Activated T-cell treated with anti-CD3 and anti-CD28 coated beads, Interleukin-2, amount 50 U/mL, for 24 hours (primary cell): ENCODE results near the gene MAD1L1.

ENCODE experiments used
- DNase-seq: peaks from one replicate; pipeline ENCODE4 v3.0.0-alpha.2; 2020
- H3K27ac Mint-ChIP-seq: 2 replicates; pipeline ENCODE4 v1.8.0; 2020; ENCODE audit warnings: mild to moderate bottlenecking, mixed read lengths
- H3K27me3 Mint-ChIP-seq: 2 replicates; pipeline ENCODE4 v1.8.0; 2020; ENCODE audit warnings: mixed read lengths
- H3K36me3 Mint-ChIP-seq: 2 replicates; pipeline ENCODE4 v1.8.0; 2020; ENCODE audit warnings: low read depth, mixed read lengths
- H3K4me1 Mint-ChIP-seq: 2 replicates; pipeline ENCODE4 v1.8.0; 2020; ENCODE audit warnings: low read depth, mixed read lengths
- H3K4me3 Mint-ChIP-seq: 2 replicates; pipeline ENCODE4 v1.8.0; 2020; ENCODE audit warnings: mild to moderate bottlenecking, moderate library complexity, mixed read lengths
- H3K9me3 Mint-ChIP-seq: 2 replicates; pipeline ENCODE4 v1.8.0; 2020; ENCODE audit warnings: mixed read lengths

MAD1L1 gene

DNA sequence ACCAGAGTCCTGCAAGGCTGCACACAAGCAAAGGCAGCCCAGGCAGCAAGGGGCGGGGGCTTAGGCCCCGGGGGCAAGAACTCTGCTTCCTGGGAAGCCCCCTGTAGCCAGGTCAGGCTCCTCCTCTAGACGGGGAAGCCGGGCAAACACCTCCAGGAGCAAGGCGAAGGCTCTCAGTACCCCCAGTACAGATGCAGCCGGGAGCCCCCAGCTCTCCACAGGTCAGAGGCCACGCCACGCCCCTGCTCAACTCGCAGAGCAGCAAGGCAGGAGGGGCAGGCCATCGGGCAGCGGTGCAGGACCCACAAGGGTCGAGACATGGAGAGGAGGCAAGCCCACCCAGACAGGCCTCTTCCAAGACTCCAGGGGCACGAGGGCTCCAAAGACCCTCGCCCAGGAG is 108.8 kb downstream of the MAD1L1 start:
- DNase-seq: no peak
- Mint-ChIP-seq H3K27me3 (no peaks in the 10 kb centered on the region), H3K36me3 (peaks cover 17% of the 10 kb centered on the region), H3K9me3 (no peaks in the 10 kb centered on the region), H3K27ac (no peak overlapping the region), H3K4me1 (peaks cover 14% of the 10 kb centered on the region), H3K4me3 (no peak overlapping the region)

DNA sequence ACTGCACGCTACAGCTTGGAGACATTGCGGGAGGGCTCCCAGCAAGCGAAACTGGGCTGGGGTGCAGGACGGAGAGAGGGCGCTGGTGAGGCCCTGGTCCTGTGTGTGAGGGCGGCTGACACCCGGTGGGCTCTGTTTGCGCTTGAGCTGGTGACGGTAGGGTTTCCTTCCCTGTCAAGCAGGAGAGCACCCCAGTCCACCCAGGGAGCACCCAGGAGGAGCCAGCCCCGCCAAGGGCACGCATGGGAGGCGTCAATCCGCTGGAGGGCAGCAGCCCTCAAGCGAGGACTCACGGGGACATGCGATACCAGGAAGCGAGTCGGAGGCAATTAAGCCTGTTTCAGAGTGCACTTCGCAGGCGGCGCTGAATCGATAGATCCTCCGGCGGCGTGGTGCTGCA is 109.4 kb downstream of the MAD1L1 start:
- Mint-ChIP-seq H3K4me3 (no peak overlapping the region), H3K36me3 (peaks cover 17% of the 10 kb centered on the region), H3K27ac (no peak overlapping the region), H3K27me3 (no peaks in the 10 kb centered on the region), H3K9me3 (no peaks in the 10 kb centered on the region), H3K4me1 (peaks cover 14% of the 10 kb centered on the region)
- no peak for DNase-seq

DNA sequence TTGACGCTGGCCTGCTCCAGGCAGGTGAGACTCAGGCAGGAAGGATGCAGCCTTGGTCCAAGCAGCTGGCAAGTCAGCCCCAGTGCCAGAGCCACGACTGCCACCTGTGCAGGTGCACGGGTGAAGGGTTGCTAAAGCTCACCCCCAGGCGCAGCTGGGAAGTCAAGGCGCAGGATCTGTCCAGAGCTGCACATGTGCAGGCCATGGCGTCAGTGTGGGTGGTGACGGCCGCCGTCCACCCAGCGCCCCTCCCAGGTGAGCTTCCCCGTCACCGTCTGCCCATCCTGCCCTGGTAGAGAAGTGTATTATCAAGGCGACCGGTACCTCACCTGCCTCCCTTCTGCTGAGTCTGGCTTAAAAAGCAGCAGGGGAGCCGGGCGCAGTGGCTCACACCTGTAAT is 110.1 kb downstream of the MAD1L1 start:
- Mint-ChIP-seq H3K9me3 (no peaks in the 10 kb centered on the region), H3K36me3 (peaks cover 15% of the 10 kb centered on the region), H3K27me3 (no peaks in the 10 kb centered on the region), H3K4me3 (no peak overlapping the region), H3K27ac (no peak overlapping the region), H3K4me1 (peaks cover 16% of the 10 kb centered on the region)
- no peak for DNase-seq

DNA sequence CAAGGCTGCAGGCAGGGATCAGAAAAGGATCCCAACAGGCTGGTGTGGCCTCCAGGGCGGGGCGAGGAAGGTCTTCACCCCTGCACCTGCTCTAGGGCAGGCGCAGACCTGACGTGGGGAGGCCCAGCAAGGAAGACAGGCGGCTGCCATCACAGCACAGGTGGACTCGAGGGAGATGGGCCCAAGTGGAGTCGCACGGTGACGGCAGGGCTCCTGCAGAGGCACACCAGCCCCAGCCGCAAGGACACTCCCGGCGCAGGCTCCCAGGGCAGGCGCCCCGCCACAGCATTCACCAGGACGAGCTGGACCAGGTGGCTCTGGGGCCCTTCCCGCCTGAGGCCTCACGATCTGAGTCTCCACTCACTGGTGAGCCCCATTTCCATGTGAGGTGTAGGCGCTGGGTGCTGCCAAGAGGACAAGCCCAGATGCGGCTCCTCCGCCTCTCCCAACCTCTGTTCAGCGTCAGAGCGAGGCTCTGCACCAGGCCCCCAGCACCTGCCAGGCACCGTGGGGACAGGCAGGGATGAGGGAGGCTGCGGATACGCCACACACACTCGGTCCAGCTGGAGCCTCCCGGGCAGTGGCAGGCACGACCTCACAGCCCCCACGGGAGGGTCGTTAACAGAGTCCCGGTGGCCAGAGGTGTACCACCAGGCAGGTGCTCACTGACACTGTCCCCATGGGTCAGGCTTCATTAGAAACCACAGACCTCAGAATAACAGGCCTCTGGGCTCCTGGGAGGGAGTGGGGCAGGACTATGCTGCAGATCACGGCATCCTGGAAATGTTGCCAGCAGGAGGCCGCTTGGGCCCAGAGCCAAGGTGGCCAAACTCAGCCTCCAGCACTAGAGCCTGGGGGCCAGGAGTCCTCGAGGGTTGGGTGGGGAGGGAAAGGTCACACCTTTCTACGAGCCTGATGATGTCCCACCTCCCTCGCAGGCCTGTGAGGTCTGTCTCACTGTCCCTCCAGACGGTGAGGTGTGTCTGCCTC is 111.6 kb downstream of the MAD1L1 start:
- H3K4me3 Mint-ChIP-seq: no peak overlapping the region
- peaks cover 15% of the 10 kb centered on the region for H3K36me3 Mint-ChIP-seq
- no peak overlapping the region for H3K27ac Mint-ChIP-seq
- DNase-seq: no peak
- H3K9me3 Mint-ChIP-seq: no peaks in the 10 kb centered on the region
- H3K4me1 Mint-ChIP-seq: peaks cover 21% of the 10 kb centered on the region
- H3K27me3 Mint-ChIP-seq: no peaks in the 10 kb centered on the region

DNA sequence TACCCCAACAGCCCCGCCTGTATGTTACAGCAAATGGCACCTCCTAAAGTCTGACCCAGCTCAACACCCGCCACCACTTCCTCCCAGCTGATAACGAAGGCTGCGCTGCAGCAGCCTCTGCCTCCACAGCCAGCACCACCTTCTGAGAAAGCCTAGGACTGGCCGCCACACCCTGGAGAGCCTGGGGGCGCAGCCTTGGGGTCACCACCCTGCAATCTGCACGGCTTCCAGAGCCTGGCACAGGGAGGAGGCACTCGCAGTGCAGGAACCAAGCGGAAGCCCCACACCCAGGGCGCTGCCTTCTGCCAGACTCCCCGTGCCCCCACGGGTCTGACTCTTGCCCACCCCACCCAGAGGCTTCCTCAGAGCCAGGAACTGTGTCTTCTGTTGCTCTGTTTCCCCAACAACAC is 112.5 kb downstream of the MAD1L1 start:
- peak; percentile 57 for DNase-seq
- Mint-ChIP-seq H3K27ac (peak overlapping the region; percentile 44), H3K4me3 (no peak overlapping the region), H3K27me3 (no peaks in the 10 kb centered on the region), H3K4me1 (peaks cover 24% of the 10 kb centered on the region), H3K9me3 (no peaks in the 10 kb centered on the region), H3K36me3 (peaks cover 7% of the 10 kb centered on the region)

- no peak for DNase-seq
- Mint-ChIP-seq H3K27ac (no peak overlapping the region), H3K9me3 (no peaks in the 10 kb centered on the region), H3K4me3 (no peak overlapping the region), H3K36me3 (peaks cover 20% of the 10 kb centered on the region), H3K4me1 (peaks cover 24% of the 10 kb centered on the region), H3K27me3 (no peaks in the 10 kb centered on the region)
Measured at GRCh38 chr7:2118630-2119190, 114.0 kb downstream of the MAD1L1 start.

DNA sequence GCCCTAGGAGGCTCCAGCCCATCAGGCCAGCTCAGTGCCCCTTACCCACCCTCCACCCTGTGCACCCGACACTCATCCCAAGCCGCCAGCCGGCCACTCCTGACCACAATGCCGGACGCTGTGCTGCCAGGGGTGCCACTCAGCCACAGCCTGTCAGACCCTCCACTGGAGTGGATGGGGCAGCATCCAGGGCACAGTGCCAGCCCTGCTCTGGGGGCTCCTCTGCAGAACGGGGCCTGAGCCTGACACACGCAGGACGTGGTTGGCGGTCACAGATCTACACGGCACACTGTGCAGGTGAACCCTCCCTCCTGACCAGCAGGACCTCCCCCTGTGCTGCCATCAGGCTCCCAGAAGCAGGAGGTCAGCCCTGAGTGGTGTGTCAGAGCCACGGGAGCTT is 114.7 kb downstream of the MAD1L1 start:
- no peak overlapping the region for H3K4me3 Mint-ChIP-seq
- no peaks in the 10 kb centered on the region for H3K27me3 Mint-ChIP-seq
- H3K4me1 Mint-ChIP-seq: peaks cover 28% of the 10 kb centered on the region
- no peaks in the 10 kb centered on the region for H3K9me3 Mint-ChIP-seq
- no peak for DNase-seq
- H3K36me3 Mint-ChIP-seq: peaks cover 21% of the 10 kb centered on the region
- H3K27ac Mint-ChIP-seq: no peak overlapping the region

DNA sequence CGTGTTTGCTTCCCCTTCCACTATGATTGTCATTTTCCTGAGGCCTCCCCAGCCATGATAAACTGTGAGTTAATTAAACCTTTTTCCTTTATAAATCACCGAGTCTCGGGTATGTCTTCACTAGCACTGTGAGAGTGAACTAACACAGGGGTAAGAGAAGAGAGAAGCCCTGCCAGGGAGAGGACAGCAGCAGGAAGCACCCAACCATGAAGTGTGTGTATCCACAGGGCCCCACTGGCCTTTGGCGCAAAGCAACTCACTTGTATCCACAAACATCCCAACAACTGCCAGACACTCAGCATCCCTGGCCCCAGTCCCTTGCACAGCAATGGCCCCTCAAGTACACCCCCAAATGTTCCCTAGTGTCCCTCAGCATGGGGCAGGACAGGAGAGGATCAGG is 115.1 kb downstream of the MAD1L1 start:
- Mint-ChIP-seq H3K27ac (no peak overlapping the region), H3K27me3 (no peaks in the 10 kb centered on the region), H3K36me3 (peaks cover 20% of the 10 kb centered on the region), H3K9me3 (no peaks in the 10 kb centered on the region), H3K4me3 (no peak overlapping the region), H3K4me1 (peaks cover 32% of the 10 kb centered on the region)
- no peak for DNase-seq

- H3K36me3 Mint-ChIP-seq: peaks cover 18% of the 10 kb centered on the region
- peaks cover 38% of the 10 kb centered on the region for H3K4me1 Mint-ChIP-seq
- H3K27me3 Mint-ChIP-seq: no peaks in the 10 kb centered on the region
- DNase-seq: no peak
- no peak overlapping the region for H3K4me3 Mint-ChIP-seq
- no peaks in the 10 kb centered on the region for H3K9me3 Mint-ChIP-seq
- no peak overlapping the region for H3K27ac Mint-ChIP-seq
Measured at GRCh38 chr7:2116989-2117591, 115.7 kb downstream of the MAD1L1 start.

DNA sequence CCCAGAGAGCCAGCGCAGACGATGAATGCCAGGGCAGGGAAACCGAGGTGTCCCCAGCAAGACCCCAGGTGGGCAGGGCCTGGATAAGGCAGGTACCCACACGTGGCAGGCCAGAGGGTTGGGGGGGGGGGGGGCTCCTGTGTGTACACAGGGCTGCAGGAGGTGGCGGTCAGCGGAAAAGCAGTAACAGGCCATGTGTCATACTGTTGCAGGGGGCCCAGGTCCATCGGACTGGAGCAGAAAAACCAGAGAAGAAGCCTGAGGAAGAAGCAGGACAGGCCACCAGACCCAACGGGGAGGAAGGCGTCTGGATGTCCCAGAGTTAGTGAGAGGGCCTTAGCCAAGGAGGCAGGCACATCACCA is 116.3 kb downstream of the MAD1L1 start:
- H3K27ac Mint-ChIP-seq: no peak overlapping the region
- H3K27me3 Mint-ChIP-seq: no peaks in the 10 kb centered on the region
- peaks cover 44% of the 10 kb centered on the region for H3K4me1 Mint-ChIP-seq
- no peak overlapping the region for H3K4me3 Mint-ChIP-seq
- peaks cover 18% of the 10 kb centered on the region for H3K36me3 Mint-ChIP-seq
- DNase-seq: no peak
- H3K9me3 Mint-ChIP-seq: no peaks in the 10 kb centered on the region

- H3K27ac Mint-ChIP-seq: no peak overlapping the region
- peaks cover 49% of the 10 kb centered on the region for H3K4me1 Mint-ChIP-seq
- H3K36me3 Mint-ChIP-seq: peaks cover 18% of the 10 kb centered on the region
- no peak for DNase-seq
- no peak overlapping the region for H3K4me3 Mint-ChIP-seq
- no peaks in the 10 kb centered on the region for H3K27me3 Mint-ChIP-seq
- no peaks in the 10 kb centered on the region for H3K9me3 Mint-ChIP-seq
Measured at GRCh38 chr7:2115760-2116447, 116.8 kb downstream of the MAD1L1 start.

DNA sequence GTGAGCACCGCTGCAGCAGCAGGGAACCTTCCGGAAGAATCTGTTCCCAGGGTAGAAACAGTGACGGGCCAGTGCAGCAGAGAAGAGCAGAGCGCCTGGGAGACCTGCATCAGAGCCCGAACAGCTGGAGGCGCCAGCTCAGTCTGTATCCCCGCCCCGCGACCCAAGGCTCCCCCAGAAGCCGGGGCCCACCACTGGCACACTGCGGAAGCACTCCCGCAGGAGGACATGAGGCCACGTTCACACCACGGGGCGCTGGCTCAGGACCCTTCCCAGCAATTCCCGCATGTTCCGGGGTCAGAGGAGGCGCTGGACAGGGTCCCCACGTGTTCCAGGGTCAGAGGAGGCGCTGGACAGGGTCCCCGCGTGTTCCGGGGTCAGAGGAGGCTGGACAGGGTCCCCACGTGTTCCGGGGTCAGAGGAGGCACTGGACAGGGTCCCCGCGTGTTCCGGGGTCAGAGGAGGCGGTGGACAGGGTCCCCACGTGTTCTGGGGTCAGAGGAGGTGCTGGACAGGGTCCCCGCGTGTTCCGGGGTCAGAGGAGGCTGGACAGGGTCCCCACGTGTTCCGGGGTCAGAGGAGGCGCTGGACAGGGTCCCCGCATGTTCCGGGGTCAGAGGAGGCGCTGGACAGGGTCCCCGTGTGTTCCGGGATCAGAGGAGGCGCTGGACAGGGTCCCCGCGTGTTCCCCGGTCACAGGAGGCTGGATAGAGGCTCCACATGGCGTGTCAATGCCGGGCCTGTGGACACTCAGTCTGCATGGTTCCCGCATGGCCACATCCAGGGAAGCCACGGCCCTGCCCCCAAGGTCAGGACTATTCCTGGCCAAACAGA is 117.6 kb downstream of the MAD1L1 start:
- no peaks in the 10 kb centered on the region for H3K27me3 Mint-ChIP-seq
- no peaks in the 10 kb centered on the region for H3K9me3 Mint-ChIP-seq
- DNase-seq: no peak
- peaks cover 50% of the 10 kb centered on the region for H3K4me1 Mint-ChIP-seq
- no peak overlapping the region for H3K4me3 Mint-ChIP-seq
- peaks cover 20% of the 10 kb centered on the region for H3K36me3 Mint-ChIP-seq
- no peak overlapping the region for H3K27ac Mint-ChIP-seq

GRCh38 chr7:2114052-2114451 is 118.7 kb downstream of the MAD1L1 start:
- H3K9me3 Mint-ChIP-seq: no peaks in the 10 kb centered on the region
- H3K27ac Mint-ChIP-seq: no peak overlapping the region
- peaks cover 49% of the 10 kb centered on the region for H3K4me1 Mint-ChIP-seq
- H3K4me3 Mint-ChIP-seq: no peak overlapping the region
- peaks cover 23% of the 10 kb centered on the region for H3K36me3 Mint-ChIP-seq
- DNase-seq: no peak
- H3K27me3 Mint-ChIP-seq: no peaks in the 10 kb centered on the region
